ENCODE measurements around the gene OSM.

GRCh38 chr22:30235687-30236170, 30.9 kb downstream of the OSM start:
- no peak for TF ChIP-seq CTCF (IDR thresholded peaks at IDR 0.05; ENCODE audit: low read length)
- TF ChIP-seq EZH2 (optimal IDR thresholded peaks at IDR 0.05; ENCODE audit: low read depth, low read length) = no peak
